PFSK-1 (cell line): ENCODE measurements around the gene KLF12.

Experiments
- FOXP2 ChIP-seq: optimal IDR thresholded peaks from 2 replicates; pipeline ENCODE3; 2011; ENCODE audit warnings: borderline replicate concordance, control low read depth, inconsistent platforms; ENCODE audit not compliant: insufficient read depth; ENCODE audit errors: extremely low read length, extremely low read depth
- POLR2AphosphoS5 ChIP-seq: IDR thresholded peaks from 2 replicates; pipeline ENCODE4 v1.6.1; 2012; ENCODE audit warnings: low read depth, mild to moderate bottlenecking, control low read depth, low read length, moderate library complexity
- SIN3A ChIP-seq: IDR thresholded peaks from 2 replicates; pipeline ENCODE4 v1.6.1; 2012; ENCODE audit warnings: mild to moderate bottlenecking, low read length, moderate library complexity, borderline replicate concordance; ENCODE audit not compliant: insufficient read depth
- TAF1 ChIP-seq: IDR thresholded peaks from 2 replicates; pipeline ENCODE4 v1.6.1; 2012; ENCODE audit warnings: low read length, control low read depth, borderline replicate concordance; ENCODE audit not compliant: insufficient read depth

- no peak for TF ChIP-seq POLR2AphosphoS5
- no peak for TF ChIP-seq TAF1
- TF ChIP-seq SIN3A = no peak
- no peak for TF ChIP-seq FOXP2
Measured at GRCh38 chr13:74102691-74103090, 31.5 kb downstream of the KLF12 start.
